SK-N-SH (cell line): Measurements from ENCODE around the gene ERGIC1. TPM values are rescaled to one million over a fixed set of nuclear protein-coding genes. Genes with fewer than 3 reads are reported as not detected.

ENCODE experiments used
- CTCF ChIA-PET: fragments of 300-600, 350-600 bp; formaldehyde crosslinking; extraction: SDS; loops from one replicate; lab custom pipeline; 2021; lab: Yijun Ruan, JAX
- POLR2A ChIA-PET: fragments of 350-600 bp; sonication (Branson Sonifier 250); formaldehyde crosslinking; extraction: SDS; loops from one replicate; lab custom pipeline; 2020; ENCODE audit warnings: antibody characterized with exemption, inconsistent platforms; lab: Yijun Ruan, JAX
- DNase-seq: peaks from one replicate; pipeline ENCODE4 v3.0.0; 2012
- H2AFZ ChIP-seq: fragments of 200-600 bp; sonication (generic); 2 replicates; pipeline ENCODE4 v1.8.1; 2016; ENCODE audit warnings: antibody characterized with exemption, mild to moderate bottlenecking, low read depth
- H3F3A ChIP-seq: fragments of 200-600 bp; sonication (generic); replicated peaks from 2 replicates; pipeline ENCODE3; 2016; ENCODE audit warnings: antibody characterized with exemption, mild to moderate bottlenecking; ENCODE audit not compliant: insufficient read depth
- H3K27ac ChIP-seq, 2 experiments: fragments of 200-500 bp in 1 of 2; fragments of 200-600 bp in 1 of 2; sonication (Bioruptor generic) in 1 of 2; sonication (generic), shearing (Covaris generic) in 1 of 2; 2 replicates each; pipeline versions ENCODE4 v1.5.1 to v1.6.1; 2014 to 2016; ENCODE audit warnings: low read depth in 2 of 2, inconsistent platforms in 1 of 2, low read length in 1 of 2, mild to moderate bottlenecking in 1 of 2, mixed read lengths in 1 of 2
- H3K27me3 ChIP-seq: fragments of 200-600 bp; sonication (generic), shearing (Covaris generic); 2 replicates; pipeline ENCODE4 v1.6.1; 2016; ENCODE audit warnings: mixed run types; ENCODE audit not compliant: insufficient read depth
- H3K36me3 ChIP-seq, 2 experiments: fragments of 200-500 bp in 1 of 2; fragments of 200-600 bp in 1 of 2; sonication (Bioruptor generic) in 1 of 2; sonication (generic) in 1 of 2; replicated peaks in 1 of 2; 2 replicates each; pipeline versions ENCODE3 to v1.5.1; 2014 to 2016; ENCODE audit warnings: low read length in 1 of 2, mild to moderate bottlenecking in 1 of 2; ENCODE audit not compliant: insufficient read depth in 2 of 2, control insufficient read depth in 1 of 2
- H3K4me1 ChIP-seq, 2 experiments: fragments of 200-500 bp in 1 of 2; fragments of 200-600 bp in 1 of 2; sonication (Bioruptor generic) in 1 of 2; sonication (generic), shearing (Covaris generic) in 1 of 2; 2 replicates each; pipeline versions ENCODE4 v1.5.1 to v1.6.1; 2014 to 2016; ENCODE audit warnings: low read depth in 1 of 2, low read length in 1 of 2, mixed run types in 1 of 2; ENCODE audit not compliant: insufficient read depth in 2 of 2, control insufficient read depth in 1 of 2
- H3K4me2 ChIP-seq: fragments of 200-600 bp; sonication (generic), shearing (Covaris generic); 2 replicates; pipeline ENCODE4 v1.6.1; 2017; ENCODE audit warnings: mixed run types
- H3K4me3 ChIP-seq, 2 experiments: fragments of 200-500 bp in 1 of 2; fragments of 200-600 bp in 1 of 2; sonication (Bioruptor generic) in 1 of 2; sonication (generic), shearing (Covaris generic) in 1 of 2; 2 replicates each; pipeline versions ENCODE4 v1.5.1 to v1.8.1; 2014 to 2016; ENCODE audit warnings: low read depth in 2 of 2, inconsistent platforms in 1 of 2, low read length in 1 of 2, mild to moderate bottlenecking in 1 of 2, mixed read lengths in 1 of 2, moderate library complexity in 1 of 2
- H3K79me2 ChIP-seq: fragments of 200-600 bp; sonication (generic); 2 replicates; pipeline ENCODE4 v1.8.1; 2017; ENCODE audit warnings: mild to moderate bottlenecking; ENCODE audit not compliant: insufficient read depth
- H3K9ac ChIP-seq: fragments of 200-600 bp; sonication (generic); 2 replicates; pipeline ENCODE4 v1.6.1; 2017; ENCODE audit warnings: mixed run types
- H3K9me2 ChIP-seq: fragments of 200-600 bp; sonication (generic); 2 replicates; pipeline ENCODE4 v1.6.1; 2017; ENCODE audit warnings: mixed run types
- H3K9me3 ChIP-seq: fragments of 200-600 bp; sonication (generic); 2 replicates; pipeline ENCODE4 v1.6.1; 2017; ENCODE audit warnings: mixed run types, mild to moderate bottlenecking, moderate library complexity
- H4K20me1 ChIP-seq: fragments of 200-600 bp; sonication (generic); 2 replicates; pipeline ENCODE4 v1.6.1; 2017; ENCODE audit warnings: mild to moderate bottlenecking, mixed run types; ENCODE audit not compliant: insufficient read depth
- EZH2phosphoT487 ChIP-seq: fragments of 200-600 bp; sonication (generic); IDR thresholded peaks from 2 replicates; pipeline ENCODE4 v1.6.1; 2017; ENCODE audit warnings: low read depth, mixed run types, mild to moderate bottlenecking, antibody characterized with exemption, moderate library complexity, borderline replicate concordance
- FOXJ3 ChIP-seq: sonication (generic); formaldehyde crosslinking; IDR thresholded peaks from 2 replicates; pipeline ENCODE4 v1.5.1; 2020; ENCODE audit warnings: mild to moderate bottlenecking, missing genetic modification reagents
- JUND ChIP-seq: IDR thresholded peaks from 2 replicates; pipeline ENCODE4 v1.4.0; 2012
- NFIC ChIP-seq: IDR thresholded peaks from 2 replicates; pipeline ENCODE4 v1.4.0; 2012; ENCODE audit warnings: borderline replicate concordance
- NRF1 ChIP-seq: IDR thresholded peaks from 2 replicates; pipeline ENCODE4 v1.6.1; 2012; ENCODE audit warnings: low read depth, mild to moderate bottlenecking, low read length
- POLR2AphosphoS5 ChIP-seq: IDR thresholded peaks from 2 replicates; pipeline ENCODE4 v1.6.1; 2012; ENCODE audit warnings: low read depth, low read length
- RCOR1 ChIP-seq: fragments of 150-350 bp; IDR thresholded peaks from 2 replicates; pipeline ENCODE4 v1.6.1; 2017; ENCODE audit warnings: antibody characterized with exemption, low read length
- RFX5 ChIP-seq: IDR thresholded peaks from 2 replicates; pipeline ENCODE4 v1.6.1; 2012; ENCODE audit warnings: mild to moderate bottlenecking, improper control_type of control experiment, low read length
- SIN3A ChIP-seq: IDR thresholded peaks from 2 replicates; pipeline ENCODE4 v1.6.1; 2012; ENCODE audit warnings: low read depth, mild to moderate bottlenecking, low read length, moderate library complexity, borderline replicate concordance
- SMC3 ChIP-seq: IDR thresholded peaks from 2 replicates; pipeline ENCODE4 v1.6.1; 2012; ENCODE audit warnings: low read depth, low read length, improper control_type of control experiment
- TAF1 ChIP-seq: IDR thresholded peaks from 2 replicates; pipeline ENCODE4 v1.6.1; 2012; ENCODE audit warnings: low read depth, mild to moderate bottlenecking, low read length, moderate library complexity, borderline replicate concordance
- TCF12 ChIP-seq: IDR thresholded peaks from 2 replicates; pipeline ENCODE4 v1.4.0; 2012
- ZBTB33 ChIP-seq: IDR thresholded peaks from 2 replicates; pipeline ENCODE4 v1.4.0; 2012; ENCODE audit warnings: low read depth, borderline replicate concordance
- WGBS: methylation state at CpG from one replicate; pipeline ENCODE4 v1.1.6; 2017; ENCODE audit warnings: low lambda C conversion rate; 5-methylcytosine and 5-hydroxymethylcytosine counted together
- polyA plus RNA-seq, 3 experiments: library from polyadenylated mRNA; depleted of rRNA; stranded (reverse); fragments of >200 nt; gene quantifications; 2 replicates each; pipeline ENCODE4 v1.2.3, GENCODE V29; 2012
- TF ChIP-seq, protein P1 (sequence below): IDR thresholded peaks from 2 replicates; pipeline ENCODE4 v1.6.1; 2012; ENCODE audit warnings: mild to moderate bottlenecking, low read depth, low read length, moderate library complexity
- TF ChIP-seq, protein P2 (sequence below): IDR thresholded peaks from 2 replicates; pipeline ENCODE4; 2012
- TF ChIP-seq, protein P3 (sequence below): fragments of 150-350 bp; IDR thresholded peaks from 2 replicates; pipeline ENCODE4 v1.6.1; 2017; ENCODE audit warnings: antibody characterized with exemption, low read length, low read depth, borderline replicate concordance

Gene ERGIC1
- polyA plus RNA-seq, 1 of the 3 experiments (the other 2 are of a cell fraction), result 101 TPM

- TF ChIP-seq, protein P1, sequence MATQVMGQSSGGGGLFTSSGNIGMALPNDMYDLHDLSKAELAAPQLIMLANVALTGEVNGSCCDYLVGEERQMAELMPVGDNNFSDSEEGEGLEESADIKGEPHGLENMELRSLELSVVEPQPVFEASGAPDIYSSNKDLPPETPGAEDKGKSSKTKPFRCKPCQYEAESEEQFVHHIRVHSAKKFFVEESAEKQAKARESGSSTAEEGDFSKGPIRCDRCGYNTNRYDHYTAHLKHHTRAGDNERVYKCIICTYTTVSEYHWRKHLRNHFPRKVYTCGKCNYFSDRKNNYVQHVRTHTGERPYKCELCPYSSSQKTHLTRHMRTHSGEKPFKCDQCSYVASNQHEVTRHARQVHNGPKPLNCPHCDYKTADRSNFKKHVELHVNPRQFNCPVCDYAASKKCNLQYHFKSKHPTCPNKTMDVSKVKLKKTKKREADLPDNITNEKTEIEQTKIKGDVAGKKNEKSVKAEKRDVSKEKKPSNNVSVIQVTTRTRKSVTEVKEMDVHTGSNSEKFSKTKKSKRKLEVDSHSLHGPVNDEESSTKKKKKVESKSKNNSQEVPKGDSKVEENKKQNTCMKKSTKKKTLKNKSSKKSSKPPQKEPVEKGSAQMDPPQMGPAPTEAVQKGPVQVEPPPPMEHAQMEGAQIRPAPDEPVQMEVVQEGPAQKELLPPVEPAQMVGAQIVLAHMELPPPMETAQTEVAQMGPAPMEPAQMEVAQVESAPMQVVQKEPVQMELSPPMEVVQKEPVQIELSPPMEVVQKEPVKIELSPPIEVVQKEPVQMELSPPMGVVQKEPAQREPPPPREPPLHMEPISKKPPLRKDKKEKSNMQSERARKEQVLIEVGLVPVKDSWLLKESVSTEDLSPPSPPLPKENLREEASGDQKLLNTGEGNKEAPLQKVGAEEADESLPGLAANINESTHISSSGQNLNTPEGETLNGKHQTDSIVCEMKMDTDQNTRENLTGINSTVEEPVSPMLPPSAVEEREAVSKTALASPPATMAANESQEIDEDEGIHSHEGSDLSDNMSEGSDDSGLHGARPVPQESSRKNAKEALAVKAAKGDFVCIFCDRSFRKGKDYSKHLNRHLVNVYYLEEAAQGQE, result no peak
- TF ChIP-seq JUND, result no peak
Measured at GRCh38 chr5:172820046-172820767, 13.8 kb upstream of the ERGIC1 start (continued).

GRCh38 chr5:172821340-172821985 is 12.6 kb upstream of the ERGIC1 start:
- Histone ChIP-seq H4K20me1 (no peaks in the 10 kb centered on the region), H3K9me3 (no peaks in the 10 kb centered on the region), H3K9me2 (no peaks in the 10 kb centered on the region), H3K79me2 (no peaks in the 10 kb centered on the region), H3K4me2 (no peak overlapping the region), H2AFZ (no peak overlapping the region), H3K4me1 (no peaks in the 10 kb centered on the region), H3K27me3 (no peaks in the 10 kb centered on the region), H3K9ac (no peak overlapping the region), H3K27ac (no peak overlapping the region), H3F3A (peaks cover 5% of the 10 kb centered on the region), H3K36me3 (no peaks in the 10 kb centered on the region), H3K4me3 (no peak overlapping the region)
- CTCF ChIA-PET, result interaction anchor here (1.0 kb wide), 1 partner anchor 49 kb away, joined by 4 read pairs; no protein-coding TSS in a partner anchor
- POLR2A ChIA-PET, result no interaction called here
- DNase-seq, result no peak
- WGBS, result 69% methylated on average over 6 of the region's 6 CpGs
- no peak for TF ChIP-seq POLR2AphosphoS5
- no peak for TF ChIP-seq NFIC
- TF ChIP-seq RCOR1, result no peak

DNA sequence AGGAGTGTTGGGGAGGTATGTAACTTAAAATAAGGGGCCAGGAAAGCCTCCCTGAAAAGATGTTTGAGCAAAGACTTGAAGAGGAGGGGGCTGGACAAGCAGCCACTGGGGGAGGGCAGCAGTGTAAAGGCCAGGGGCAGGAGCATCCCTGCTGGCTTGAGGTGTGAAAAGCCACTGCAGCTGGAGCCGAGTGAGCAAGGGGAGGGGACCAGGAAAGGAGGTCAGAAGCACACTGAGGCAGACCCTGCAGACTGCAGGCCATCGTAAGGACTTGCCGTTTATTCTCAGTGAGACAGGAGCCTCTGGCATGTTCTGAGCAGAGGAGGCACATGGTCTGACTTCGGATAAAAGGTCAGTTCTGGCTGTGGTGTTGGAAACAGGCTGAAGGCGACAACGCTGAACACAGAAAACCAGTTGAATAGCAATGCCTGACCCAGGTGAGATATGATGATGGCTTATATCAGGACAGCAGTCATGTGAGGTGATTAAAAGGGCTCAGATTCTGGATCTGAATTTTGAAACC is 10.2 kb upstream of the ERGIC1 start:
- Histone ChIP-seq H3K4me1 (no peaks in the 10 kb centered on the region), H3K36me3 (no peaks in the 10 kb centered on the region), H3K27me3 (no peaks in the 10 kb centered on the region), H3K9ac (no peak overlapping the region), H3K79me2 (no peaks in the 10 kb centered on the region), H4K20me1 (no peaks in the 10 kb centered on the region), H3K9me2 (no peaks in the 10 kb centered on the region), H3K4me2 (no peak overlapping the region), H2AFZ (no peak overlapping the region), H3F3A (no peaks in the 10 kb centered on the region), H3K27ac (no peak overlapping the region), H3K9me3 (no peaks in the 10 kb centered on the region), H3K4me3 (no peak overlapping the region)
- ChIA-PET CTCF (interaction anchor here (1.8 kb wide), 1 partner anchor 9 kb away, joined by 4 read pairs; no protein-coding TSS in a partner anchor), POLR2A (no interaction called here)
- WGBS, result 83% methylated on average over 6 of the region's 6 CpGs
- no peak for DNase-seq
- TF ChIP-seq TCF12 (no peak), EZH2phosphoT487 (no peak), SIN3A (no peak), RFX5 (no peak), ZBTB33 (no peak), FOXJ3 (CRISPR knock-in tag) (no peak), TAF1 (no peak), JUND (no peak), SMC3 (no peak), NRF1 (no peak)
- TF ChIP-seq, protein P2, sequence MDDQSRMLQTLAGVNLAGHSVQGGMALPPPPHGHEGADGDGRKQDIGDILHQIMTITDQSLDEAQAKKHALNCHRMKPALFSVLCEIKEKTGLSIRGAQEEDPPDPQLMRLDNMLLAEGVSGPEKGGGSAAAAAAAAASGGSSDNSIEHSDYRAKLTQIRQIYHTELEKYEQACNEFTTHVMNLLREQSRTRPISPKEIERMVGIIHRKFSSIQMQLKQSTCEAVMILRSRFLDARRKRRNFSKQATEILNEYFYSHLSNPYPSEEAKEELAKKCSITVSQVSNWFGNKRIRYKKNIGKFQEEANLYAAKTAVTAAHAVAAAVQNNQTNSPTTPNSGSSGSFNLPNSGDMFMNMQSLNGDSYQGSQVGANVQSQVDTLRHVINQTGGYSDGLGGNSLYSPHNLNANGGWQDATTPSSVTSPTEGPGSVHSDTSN, result no peak
- TF ChIP-seq, protein P3, sequence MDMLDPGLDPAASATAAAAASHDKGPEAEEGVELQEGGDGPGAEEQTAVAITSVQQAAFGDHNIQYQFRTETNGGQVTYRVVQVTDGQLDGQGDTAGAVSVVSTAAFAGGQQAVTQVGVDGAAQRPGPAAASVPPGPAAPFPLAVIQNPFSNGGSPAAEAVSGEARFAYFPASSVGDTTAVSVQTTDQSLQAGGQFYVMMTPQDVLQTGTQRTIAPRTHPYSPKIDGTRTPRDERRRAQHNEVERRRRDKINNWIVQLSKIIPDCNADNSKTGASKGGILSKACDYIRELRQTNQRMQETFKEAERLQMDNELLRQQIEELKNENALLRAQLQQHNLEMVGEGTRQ, result no peak
